HepG2 (cell line): ENCODE measurements around the gene ADM5. TPM values are rescaled to one million over a fixed set of nuclear protein-coding genes. Genes with fewer than 3 reads are reported as not detected.
A peak's percentile ranks its signal among the peaks of the same experiment; 100 is the strongest.

Experiments
- DPF2 ChIP-seq: sonication (generic); formaldehyde crosslinking; IDR thresholded peaks from 2 replicates; pipeline ENCODE4 v1.4.0; 2020; ENCODE audit warnings: mild to moderate bottlenecking, low read depth, missing genetic modification reagents, borderline replicate concordance
- FIP1L1 ChIP-seq: fragments of 200-400 bp; formaldehyde crosslinking; IDR thresholded peaks from 2 replicates; pipeline ENCODE4 v1.6.1; 2018; ENCODE audit warnings: low read depth, mild to moderate bottlenecking, low read length, moderate library complexity, borderline replicate concordance; ENCODE audit not compliant: insufficient read depth
- FOXK1 ChIP-seq: sonication (generic); formaldehyde crosslinking; IDR thresholded peaks from 2 replicates; pipeline ENCODE4 v1.4.0; 2020; ENCODE audit warnings: low read depth, missing genetic modification reagents, borderline replicate concordance
- GLMP ChIP-seq: sonication (generic); formaldehyde crosslinking; IDR thresholded peaks from 2 replicates; pipeline ENCODE4 v1.9.0; 2021; ENCODE audit warnings: missing genetic modification reagents, mild to moderate bottlenecking, borderline replicate concordance
- HCFC1 ChIP-seq: fragments of 150-350 bp; IDR thresholded peaks from 2 replicates; pipeline ENCODE4 v1.6.1; 2014; ENCODE audit warnings: low read depth, low read length
- HINFP ChIP-seq: sonication (generic); formaldehyde crosslinking; IDR thresholded peaks from 2 replicates; pipeline ENCODE4 v1.4.0; 2020; ENCODE audit warnings: low read depth, mild to moderate bottlenecking, missing genetic modification reagents
- KLF11 ChIP-seq: IDR thresholded peaks from 2 replicates; pipeline ENCODE4 v1.6.1; 2016; ENCODE audit warnings: missing compliant biosample characterization
- MYNN ChIP-seq: sonication (generic); formaldehyde crosslinking; IDR thresholded peaks from 2 replicates; pipeline ENCODE4 v1.4.0; 2020; ENCODE audit warnings: mild to moderate bottlenecking, low read depth, missing genetic modification reagents
- NFYC ChIP-seq: IDR thresholded peaks from 2 replicates; pipeline ENCODE4 v1.6.1; 2016; ENCODE audit warnings: missing genetic modification reagents, missing compliant biosample characterization
- NR0B2 ChIP-seq: sonication (generic); formaldehyde crosslinking; IDR thresholded peaks from 2 replicates; pipeline ENCODE4 v1.4.0; 2020; ENCODE audit warnings: mild to moderate bottlenecking, missing genetic modification reagents
- NR3C1 ChIP-seq: sonication (generic); formaldehyde crosslinking; IDR thresholded peaks from 2 replicates; pipeline ENCODE4 v1.4.0; 2020; ENCODE audit warnings: missing genetic modification reagents
- SALL1 ChIP-seq: sonication (generic); formaldehyde crosslinking; IDR thresholded peaks from 2 replicates; pipeline ENCODE4 v1.8.0; 2022; ENCODE audit warnings: mild to moderate bottlenecking, missing genetic modification reagents
- SMAD1 ChIP-seq: sonication (generic); formaldehyde crosslinking; IDR thresholded peaks from 2 replicates; pipeline ENCODE4 v1.4.0; 2020; ENCODE audit warnings: missing genetic modification reagents, low read depth, mild to moderate bottlenecking, borderline replicate concordance
- SMARCC2 ChIP-seq: fragments of 450-650 bp; IDR thresholded peaks from 2 replicates; pipeline ENCODE4 v1.6.1; 2017; ENCODE audit warnings: antibody characterized with exemption, mild to moderate bottlenecking
- SMYD3 ChIP-seq: sonication (generic); formaldehyde crosslinking; IDR thresholded peaks from 2 replicates; pipeline ENCODE4 v1.8.1; 2023; ENCODE audit warnings: mild to moderate bottlenecking, missing genetic modification reagents
- ZBTB49 ChIP-seq: sonication (generic); formaldehyde crosslinking; IDR thresholded peaks from 2 replicates; pipeline ENCODE4 v1.4.0; 2020; ENCODE audit warnings: missing genetic modification reagents, borderline replicate concordance
- ZNF136 ChIP-seq: sonication (generic); formaldehyde crosslinking; IDR thresholded peaks from 2 replicates; pipeline ENCODE4 v1.8.1; 2022; ENCODE audit warnings: low read depth, mild to moderate bottlenecking, moderate library complexity, missing genetic modification reagents
- ZNF18 ChIP-seq: sonication (generic); formaldehyde crosslinking; IDR thresholded peaks from 2 replicates; pipeline ENCODE4 v1.8.0; 2022; ENCODE audit warnings: mild to moderate bottlenecking, missing genetic modification reagents; ENCODE audit not compliant: insufficient replicate concordance
- ZNF615 ChIP-seq: sonication (generic); formaldehyde crosslinking; IDR thresholded peaks from 2 replicates; pipeline ENCODE4 v1.5.0; 2020; ENCODE audit warnings: mild to moderate bottlenecking, missing genetic modification reagents, borderline replicate concordance
- ZNF782 ChIP-seq: sonication (generic); formaldehyde crosslinking; IDR thresholded peaks from 2 replicates; pipeline ENCODE4 v1.4.0; 2020; ENCODE audit warnings: missing genetic modification reagents, mild to moderate bottlenecking, borderline replicate concordance
- ZSCAN25 ChIP-seq: sonication (generic); formaldehyde crosslinking; IDR thresholded peaks from 2 replicates; pipeline ENCODE4 v1.8.0; 2022; ENCODE audit warnings: mild to moderate bottlenecking, missing genetic modification reagents
- polyA plus RNA-seq, 8 experiments: library from polyadenylated mRNA; depleted of rRNA in 3 of 8; stranded (reverse) in 7 of 8; unstranded in 1 of 8; fragments of >200 nt; fragmentation: Illumina TruSeq in 4 of 8; extraction: Trizol in 4 of 8; gene quantifications; 2 replicates each; pipeline versions ENCODE4 v1.2.1 to v1.2.3, GENCODE V29; 2011 to 2016; ENCODE audit warnings: low read depth in 4 of 8, missing spikeins in 1 of 8, mixed read lengths in 1 of 8; ENCODE audit not compliant: insufficient read depth in 1 of 8
- total RNA-seq, 5 experiments: library from RNA; depleted of rRNA; stranded (reverse); fragments of >200 nt; fragmentation: Illumina TruSeq; extraction: Trizol; gene quantifications; 2 replicates each; pipeline ENCODE4 v1.2.3, GENCODE V29; 2016; ENCODE audit warnings: low read depth in 1 of 5

ADM5 gene
- total and polyA plus RNA-seq, 2 of the 13 experiments (the other 11 are each of a cell fraction or from before 2014, with no cell fraction given): 2.7 to 4.1 TPM

GRCh38 chr19:49664171-49665035, 25.0 kb upstream of the ADM5 start (continued):
- TF ChIP-seq HINFP (CRISPR knock-in tag) (no peak), NR0B2 (CRISPR knock-in tag) (no peak), NR3C1 (CRISPR knock-in tag) (no peak), SMYD3 (CRISPR knock-in tag) (no peak), KLF11 (no peak), SMARCC2 (no peak), SMAD1 (CRISPR knock-in tag) (no peak; the same call in 1 of the 2 replicates), FIP1L1 (no peak), HCFC1 (no peak), GLMP (CRISPR knock-in tag) (no peak), ZNF136 (CRISPR knock-in tag) (no peak), ZNF615 (CRISPR knock-in tag) (no peak), ZNF18 (CRISPR knock-in tag) (peak; percentile 28), NFYC (CRISPR knock-in tag) (peak; percentile 22; the same call in 1 of the 2 replicates), DPF2 (no peak), ZBTB49 (CRISPR knock-in tag) (no peak; the same call in 1 of the 2 replicates), ZSCAN25 (CRISPR knock-in tag) (no peak), SALL1 (CRISPR knock-in tag) (no peak), ZNF782 (no peak), FOXK1 (CRISPR knock-in tag) (no peak), MYNN (CRISPR knock-in tag) (no peak)
